Left forelimb (tissue), 1 donor: ENCODE results near the gene ADARB2.
"Not testable (repeated sequence)": the region's sequence is repeated elsewhere in the genome, so short reads cannot be mapped to it uniquely, and the experiment has no call there.

Experiments
- DNase-seq: peaks from one replicate; pipeline ENCODE4 v3.0.0-alpha.2; 2018; ENCODE audit warnings: low spot score

The ADARB2 gene

GRCh38 chr10:1464881-1465417 lies 272.4 kb downstream of the ADARB2 start:
- DNase-seq: no peak

GRCh38 chr10:1463971-1464370 lies 273.4 kb downstream of the ADARB2 start:
- DNase-seq: not testable (repeated sequence)

- no peak for DNase-seq
Observed at GRCh38 chr10:1462994-1463633, 274.2 kb downstream of the ADARB2 start.

- no peak for DNase-seq
Observed at GRCh38 chr10:1462521-1462920, 274.8 kb downstream of the ADARB2 start.

GRCh38 chr10:1462032-1462431 lies 275.3 kb downstream of the ADARB2 start:
- DNase-seq: no peak

GRCh38 chr10:1461016-1461415 lies 276.3 kb downstream of the ADARB2 start:
- no peak for DNase-seq

- not testable (repeated sequence) for DNase-seq
Observed at GRCh38 chr10:1459664-1460063, 277.7 kb downstream of the ADARB2 start.

GRCh38 chr10:1454951-1455350 lies 282.4 kb downstream of the ADARB2 start:
- DNase-seq: no peak

- DNase-seq: no peak
Observed at GRCh38 chr10:1454428-1454827, 282.9 kb downstream of the ADARB2 start.

- DNase-seq: no peak
Observed at GRCh38 chr10:1452777-1453176, 284.5 kb downstream of the ADARB2 start.

GRCh38 chr10:1451941-1452340 lies 285.4 kb downstream of the ADARB2 start:
- no peak for DNase-seq

GRCh38 chr10:1451362-1451888 lies 285.9 kb downstream of the ADARB2 start:
- no peak for DNase-seq

- DNase-seq: no peak
Observed at GRCh38 chr10:1449572-1450205, 287.6 kb downstream of the ADARB2 start.

- DNase-seq: no peak
Observed at GRCh38 chr10:1449021-1449420, 288.3 kb downstream of the ADARB2 start.

- DNase-seq: no peak
Observed at GRCh38 chr10:1448252-1448930, 288.9 kb downstream of the ADARB2 start.

GRCh38 chr10:1444826-1445225 lies 292.5 kb downstream of the ADARB2 start:
- no peak for DNase-seq

GRCh38 chr10:1440897-1441296 lies 296.4 kb downstream of the ADARB2 start:
- DNase-seq: no peak

GRCh38 chr10:1434912-1435692 lies 302.2 kb downstream of the ADARB2 start:
- DNase-seq: no peak

GRCh38 chr10:1434202-1434601 lies 303.1 kb downstream of the ADARB2 start:
- DNase-seq: no peak

GRCh38 chr10:1432161-1432560 lies 305.2 kb downstream of the ADARB2 start:
- DNase-seq: no peak

GRCh38 chr10:1431229-1431628 lies 306.1 kb downstream of the ADARB2 start:
- no peak for DNase-seq
